ENCODE data around the gene SRRM5.

GRCh38 chr19:43607238-43608205, 4.4 kb upstream of the SRRM5 start:
- TF ChIP-seq HMGXB4 (CRISPR knock-in tag; IDR thresholded peaks at IDR 0.05; ENCODE audit: borderline replicate concordance in 1 of 2, low read depth in 1 of 2) (no peak), CERS6 (CRISPR knock-in tag; IDR thresholded peaks at IDR 0.05) (no peak), ZNF256 (CRISPR knock-in tag; conservative IDR thresholded peaks at IDR 0.05) (no peak), EZH2 (conservative IDR thresholded peaks at IDR 0.05; ENCODE audit: low read depth, low read length) (no peak), MYC (CRISPR knock-in tag; IDR thresholded peaks at IDR 0.05; ENCODE audit: borderline replicate concordance) (no peak), ZNF333 (CRISPR knock-in tag; IDR thresholded peaks at IDR 0.05; ENCODE audit: borderline replicate concordance) (no peak), CBX5 (CRISPR knock-in tag; IDR thresholded peaks at IDR 0.05; ENCODE audit: borderline replicate concordance) (no peak), JUN (CRISPR knock-in tag; IDR thresholded peaks at IDR 0.05) (no peak), RAD21 (CRISPR knock-in tag; IDR thresholded peaks at IDR 0.05) (no peak), ATF4 (CRISPR knock-in tag; IDR thresholded peaks at IDR 0.05) (no peak), E2F1 (CRISPR knock-in tag; IDR thresholded peaks at IDR 0.05) (no peak), MAZ (IDR thresholded peaks at IDR 0.05; ENCODE audit: borderline replicate concordance, low read depth, low read length) (no peak), MAZ (CRISPR knock-in tag; IDR thresholded peaks at IDR 0.05; ENCODE audit: low read depth) (no peak), CBX2 (IDR thresholded peaks at IDR 0.05; ENCODE audit: low read depth, low read length) (no peak), CBX2 (CRISPR knock-in tag; IDR thresholded peaks at IDR 0.05; ENCODE audit: low read depth) (no peak), ZNF652 (CRISPR knock-in tag; IDR thresholded peaks at IDR 0.05; ENCODE audit: borderline replicate concordance, low read depth) (no peak)

All from HepG2 (cell line).